HG03378 (cell line): Measurements from ENCODE around the gene LYST.

Experiments used
- ATAC-seq: cut with Tn5 transposase; IDR thresholded peaks from one replicate; pipeline ENCODE4 v1.9.1; 2021; ENCODE audit warnings: mild to moderate bottlenecking, moderate library complexity; ENCODE audit not compliant: unreplicated experiment

The LYST gene

GRCh38 chr1:235888119-235888643, 21.5 kb upstream of the LYST start:
- peak; percentile 85 for ATAC-seq

- no peak for ATAC-seq
Measured at GRCh38 chr1:235887676-235888075, 21.0 kb upstream of the LYST start.

GRCh38 chr1:235885655-235886262, 19.1 kb upstream of the LYST start:
- ATAC-seq: no peak

GRCh38 chr1:235883261-235883927, 16.7 kb upstream of the LYST start:
- peak; percentile 35 for ATAC-seq

- no peak for ATAC-seq
Measured at GRCh38 chr1:235882816-235883215, 16.1 kb upstream of the LYST start.

- no peak for ATAC-seq
Measured at GRCh38 chr1:235881930-235882700, 15.4 kb upstream of the LYST start.

GRCh38 chr1:235878082-235878811, 11.5 kb upstream of the LYST start:
- ATAC-seq: no peak

- peak; percentile 35 for ATAC-seq
Measured at GRCh38 chr1:235876402-235876841, 9.7 kb upstream of the LYST start.

- ATAC-seq: no peak
Measured at GRCh38 chr1:235875036-235875597, 8.4 kb upstream of the LYST start.

- ATAC-seq: no peak
Measured at GRCh38 chr1:235874261-235874660, 7.6 kb upstream of the LYST start.

- ATAC-seq: no peak
Measured at GRCh38 chr1:235873571-235873970, 6.9 kb upstream of the LYST start.

- no peak for ATAC-seq
Measured at GRCh38 chr1:235873045-235873444, 6.3 kb upstream of the LYST start.

- ATAC-seq: no peak
Measured at GRCh38 chr1:235872270-235872669, 5.6 kb upstream of the LYST start.

- ATAC-seq: peak; percentile 53
Measured at GRCh38 chr1:235867903-235868469, 1.3 kb upstream of the LYST start.

- peak; percentile 45 for ATAC-seq
Measured at GRCh38 chr1:235866913-235867845, 473 bp upstream of the LYST start.

- ATAC-seq: peak; percentile 2
Measured at GRCh38 chr1:235865565-235866204, 1.0 kb downstream of the LYST start.

- ATAC-seq: no peak
Measured at GRCh38 chr1:235864931-235865525, 1.7 kb downstream of the LYST start.

- ATAC-seq: no peak
Measured at GRCh38 chr1:235864469-235864868, 2.2 kb downstream of the LYST start.
